Measurements from ENCODE around the gene RGS2.
A peak's percentile ranks its signal among the peaks of the same experiment; 100 is the strongest.

Gene RGS2

GRCh38 chr1:192797143-192797542, 11.7 kb upstream of the RGS2 start:
- no peak for DNase-seq

- DNase-seq, result no peak
Measured at GRCh38 chr1:192797891-192798290, 10.9 kb upstream of the RGS2 start.

- DNase-seq, result no peak
Measured at GRCh38 chr1:192801451-192801850, 7.4 kb upstream of the RGS2 start.

GRCh38 chr1:192802406-192802805, 6.4 kb upstream of the RGS2 start:
- no peak for DNase-seq

GRCh38 chr1:192803501-192803900, 5.3 kb upstream of the RGS2 start:
- no peak for DNase-seq

- DNase-seq, result peak; percentile 89
Measured at GRCh38 chr1:192805832-192806323, 3.0 kb upstream of the RGS2 start.

- DNase-seq, result peak; percentile 40
Measured at GRCh38 chr1:192807211-192808162, 1.4 kb upstream of the RGS2 start.

GRCh38 chr1:192808163-192808517, 699 bp upstream of the RGS2 start:
- DNase-seq, result no peak

- DNase-seq, result peak; percentile 58
Measured at GRCh38 chr1:192809307-192810252, 741 bp downstream of the RGS2 start.

GRCh38 chr1:192810253-192810880, 1.5 kb downstream of the RGS2 start:
- no peak for DNase-seq

GRCh38 chr1:192811006-192811405, 2.2 kb downstream of the RGS2 start:
- no peak for DNase-seq

- DNase-seq, result no peak
Measured at GRCh38 chr1:192811594-192812239, 2.9 kb downstream of the RGS2 start.

GRCh38 chr1:192812420-192813209, 3.8 kb downstream of the RGS2 start:
- no peak for DNase-seq

- no peak for DNase-seq
Measured at GRCh38 chr1:192814805-192815204, 6.0 kb downstream of the RGS2 start.

- DNase-seq, result no peak
Measured at GRCh38 chr1:192817246-192817645, 8.4 kb downstream of the RGS2 start.

GRCh38 chr1:192821296-192821695, 12.5 kb downstream of the RGS2 start:
- DNase-seq, result no peak

GRCh38 chr1:192824511-192824910, 15.7 kb downstream of the RGS2 start:
- no peak for DNase-seq

GRCh38 chr1:192826791-192827546, 18.1 kb downstream of the RGS2 start:
- DNase-seq, result no peak

- DNase-seq, result no peak
Measured at GRCh38 chr1:192830595-192831246, 21.9 kb downstream of the RGS2 start.

GRCh38 chr1:192831706-192832355, 23.0 kb downstream of the RGS2 start:
- DNase-seq, result no peak

Measured in CD4-positive, alpha-beta T cell treated with Interleukin-4 for 4 hours (primary cell).